Naive thymus-derived CD8-positive, alpha-beta T cell (primary cell): Measurements from ENCODE around the gene APEX1. TPM values are rescaled to one million over a fixed set of nuclear protein-coding genes. Genes with fewer than 3 reads are reported as not detected.
"Not testable (repeated sequence)": the region's sequence is repeated elsewhere in the genome, so short reads cannot be mapped to it uniquely, and the experiment has no call there.

Experiments used
- ATAC-seq, 2 donors: fragments of 150-1000 bp; cut with Tn5 transposase in 1 of 2; sonication (Bioruptor Pico), chemical (Tn5 transposase) in 1 of 2; 1 replicate in 1 of 2; 2 replicates in 1 of 2; pipeline ENCODE4 v1.10.0; 2021; ENCODE audit warnings: mild to moderate bottlenecking in 2 of 2, moderate library complexity in 2 of 2
- POLR2A ChIA-PET: fragments of 350-600 bp; sonication (Branson Sonifier 250); formaldehyde crosslinking; loops from one replicate; lab custom pipeline; 2021; ENCODE audit warnings: antibody characterized with exemption; lab: Charles Lee
- DNase-seq, 10 donors: peaks; one replicate each; pipeline versions ENCODE4 v3.0.0 to v3.0.0-alpha.2; 2020 to 2022
- H3K27ac Mint-ChIP-seq, 10 donors: one replicate each; pipeline ENCODE4 v1.8.0; 2020 to 2022; ENCODE audit warnings: mild to moderate bottlenecking in 10 of 10, mixed read lengths in 10 of 10, moderate library complexity in 4 of 10, inconsistent platforms in 1 of 10
- H3K27me3 Mint-ChIP-seq, 5 donors: one replicate each; pipeline ENCODE4 v1.8.0; 2021 to 2022; ENCODE audit warnings: mixed read lengths in 5 of 5
- H3K36me3 Mint-ChIP-seq, 3 donors: one replicate each; pipeline ENCODE4 v1.8.0; 2020 to 2022; ENCODE audit warnings: mixed read lengths in 3 of 3, mild to moderate bottlenecking in 2 of 3, inconsistent platforms in 1 of 3
- H3K4me1 Mint-ChIP-seq, 4 donors: one replicate each; pipeline ENCODE4 v1.8.0; 2021 to 2022; ENCODE audit warnings: mixed read lengths in 4 of 4
- H3K4me3 Mint-ChIP-seq, 10 donors: one replicate each; pipeline ENCODE4 v1.8.0; 2020 to 2022; ENCODE audit warnings: mild to moderate bottlenecking in 10 of 10, mixed read lengths in 10 of 10, moderate library complexity in 6 of 10, inconsistent platforms in 1 of 10
- H3K9me3 Mint-ChIP-seq, 9 donors: one replicate each; pipeline ENCODE4 v1.8.0; 2020 to 2022; ENCODE audit warnings: mixed read lengths in 9 of 9, mild to moderate bottlenecking in 3 of 9, inconsistent platforms in 1 of 9, moderate library complexity in 1 of 9
- polyA plus RNA-seq, 3 donors: library from polyadenylated mRNA; unstranded; fragments of 300-500 nt; fragmentation: Illumina TruSeq; gene quantifications; one replicate each; pipeline ENCODE4 v1.2.3, GENCODE V29; 2021
- total RNA-seq, 8 experiments: library from RNA in 2 of 8; stranded (reverse) in 2 of 8; gene quantifications; one replicate each; pipeline ENCODE4 v1.2.3 and lab custom pipeline; 2021 to 2026

Gene APEX1
- total and polyA plus RNA-seq, 5 experiments from 2014 or later = 125 to 176 (median 144) TPM

DNA sequence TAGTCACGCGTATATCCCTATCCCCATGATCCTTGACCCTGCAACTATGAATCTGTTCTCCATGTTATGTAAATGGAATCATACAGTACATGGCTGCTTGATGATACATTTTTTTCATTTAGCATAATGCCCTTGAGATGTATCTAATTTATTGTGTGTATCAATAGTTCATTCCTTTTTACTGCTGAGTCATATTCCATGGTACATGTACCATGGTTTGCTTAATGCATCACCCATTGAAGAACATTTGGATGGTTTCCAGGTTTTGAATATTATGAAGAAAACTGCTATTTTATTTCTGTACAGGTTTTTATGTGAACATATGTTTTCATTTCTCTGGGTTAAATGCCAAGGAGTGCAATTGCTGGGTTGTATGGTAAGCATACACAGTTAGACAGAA lies 46.3 kb downstream of the APEX1 start:
- Mint-ChIP-seq H3K9me3 (no peaks in the 10 kb centered on the region), H3K4me3 (no peak overlapping the region), H3K27ac (no peak overlapping the region), H3K36me3 (peaks cover 0 to 3% (median 0%) of the 10 kb centered on the region in 3 donors), H3K4me1 (peaks cover 9 to 29% (median 11%) of the 10 kb centered on the region in 4 donors), H3K27me3 (no peaks in the 10 kb centered on the region)
- POLR2A ChIA-PET = no interaction called here
- no peak for DNase-seq
- ATAC-seq = no peak

DNA sequence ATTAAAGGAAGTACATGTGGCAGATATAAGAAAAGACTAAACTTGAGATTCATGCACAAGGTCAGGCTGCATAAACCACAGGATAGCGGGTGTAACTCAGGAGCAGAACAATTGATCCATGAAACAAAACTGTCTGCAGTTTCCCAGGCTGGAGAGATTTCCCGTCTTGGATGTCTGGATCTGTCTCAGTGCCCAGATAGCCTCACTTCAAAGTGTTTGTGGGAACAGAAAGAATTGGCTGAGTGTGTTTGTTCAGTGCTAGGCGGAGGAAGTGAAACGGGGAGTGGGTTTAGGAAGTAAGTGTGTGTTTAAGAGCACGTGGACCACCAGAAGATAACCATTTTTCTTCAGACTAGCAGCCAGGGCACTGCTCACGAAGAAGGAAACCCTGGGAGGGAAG lies 48.9 kb downstream of the APEX1 start:
- H3K4me3 Mint-ChIP-seq = no peak overlapping the region
- POLR2A ChIA-PET = no interaction called here
- ATAC-seq = no peak
- H3K9me3 Mint-ChIP-seq = no peaks in the 10 kb centered on the region
- H3K36me3 Mint-ChIP-seq = peaks cover 0 to 3% (median 0%) of the 10 kb centered on the region in 3 donors
- peak overlapping the region in 3 of 10 donors; percentile 21 to 50 (median 31) for H3K27ac Mint-ChIP-seq
- H3K4me1 Mint-ChIP-seq = peaks cover 7 to 19% (median 9%) of the 10 kb centered on the region in 4 donors
- DNase-seq = no peak
- peaks cover 0 to 1% (median 0%) of the 10 kb centered on the region in 5 donors for H3K27me3 Mint-ChIP-seq

DNA sequence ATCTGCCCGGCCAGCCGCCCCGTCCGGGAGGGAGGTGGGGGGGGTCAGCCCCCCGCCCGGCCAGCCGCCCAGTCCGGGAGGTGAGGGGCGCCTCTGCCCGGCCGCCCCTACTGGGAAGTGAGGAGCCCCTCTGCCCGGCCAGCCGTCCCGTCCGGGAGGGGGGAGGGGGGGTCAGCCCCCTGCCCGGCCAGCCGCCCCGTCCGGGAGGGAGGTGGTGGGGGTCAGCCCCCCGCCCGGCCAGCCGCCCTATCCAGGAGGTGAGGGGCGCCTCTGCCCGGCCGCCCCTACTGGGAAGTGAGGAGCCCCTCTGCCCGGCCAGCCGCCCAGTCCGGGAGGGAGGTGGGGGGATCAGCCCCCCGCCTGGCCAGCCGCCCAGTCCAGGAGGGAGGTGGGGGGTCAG lies 51.2 kb downstream of the APEX1 start:
- H3K27me3 Mint-ChIP-seq, H3K4me3 Mint-ChIP-seq, ATAC-seq, DNase-seq, H3K27ac Mint-ChIP-seq, H3K36me3 Mint-ChIP-seq, POLR2A ChIA-PET, H3K4me1 Mint-ChIP-seq, H3K9me3 Mint-ChIP-seq: not testable (repeated sequence)

DNA sequence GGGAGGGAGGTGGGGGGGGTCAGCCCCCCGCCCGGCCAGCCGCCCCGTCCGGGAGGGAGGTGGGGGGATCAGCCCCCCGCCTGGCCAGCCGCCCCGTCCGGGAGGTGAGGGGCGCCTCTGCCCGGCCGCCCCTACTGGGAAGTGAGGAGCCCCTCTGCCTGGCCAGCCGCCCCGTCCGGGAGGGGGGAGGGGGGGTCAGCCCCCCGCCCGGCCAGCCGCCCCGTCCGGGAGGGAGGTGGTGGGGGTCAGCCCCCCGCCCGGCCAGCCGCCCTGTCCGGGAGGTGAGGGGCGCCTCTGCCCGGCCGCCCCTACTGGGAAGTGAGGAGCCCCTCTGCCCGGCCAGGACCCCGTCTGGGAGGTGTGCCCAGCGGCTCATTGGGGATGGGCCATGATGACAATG lies 51.7 kb downstream of the APEX1 start:
- H3K4me1 Mint-ChIP-seq, H3K9me3 Mint-ChIP-seq, ATAC-seq, H3K27me3 Mint-ChIP-seq, H3K4me3 Mint-ChIP-seq, H3K36me3 Mint-ChIP-seq, DNase-seq, H3K27ac Mint-ChIP-seq, POLR2A ChIA-PET: not testable (repeated sequence)

Other genes starting within 250 kb of the APEX1 start
- gene OR11H6, start 231.5 kb upstream of the APEX1 start, total RNA-seq = not detected
- not detected for gene OR11H6, start 231.5 kb upstream of the APEX1 start, polyA plus RNA-seq
- gene OR11H7, start 226.2 kb upstream of the APEX1 start, total RNA-seq = not detected
- gene OR11H7, start 226.2 kb upstream of the APEX1 start, polyA plus RNA-seq = not detected
- not detected for gene OR11H4, start 215.9 kb upstream of the APEX1 start, total RNA-seq
- gene OR11H4, start 215.9 kb upstream of the APEX1 start, polyA plus RNA-seq = not detected
- gene TTC5, start 149.3 kb upstream of the APEX1 start, total RNA-seq = 10 to 100 TPM; 22.8 to 23.5 TPM
- 10 to 100 TPM; 16.1 to 22.3 (median 18.7) TPM for gene TTC5, start 149.3 kb upstream of the APEX1 start, polyA plus RNA-seq
- gene CCNB1IP1, start 121.9 kb upstream of the APEX1 start, total RNA-seq = 10 to 100 TPM; 26.6 to 28.4 TPM
- 10 to 100 TPM; 15.7 to 21.6 (median 18.5) TPM for gene CCNB1IP1, start 121.9 kb upstream of the APEX1 start, polyA plus RNA-seq
- 10 to 100 TPM; 21.6 to 22.9 TPM for gene PARP2, start 111.6 kb upstream of the APEX1 start, total RNA-seq
- 10 to 100 TPM in 1 of 3 donors, 1 to 10 TPM in 2; 8.8 to 13.6 (median 9.6) TPM for gene PARP2, start 111.6 kb upstream of the APEX1 start, polyA plus RNA-seq
- gene TEP1, start 41.7 kb upstream of the APEX1 start, total RNA-seq = 10 to 100 TPM; 60.6 to 70.4 TPM
- gene TEP1, start 41.7 kb upstream of the APEX1 start, polyA plus RNA-seq = 1 to 10 TPM; 3.0 to 4.9 (median 4.5) TPM
- under 1 TPM; 0.52 to 0.57 TPM for gene KLHL33, start 19.1 kb upstream of the APEX1 start, total RNA-seq
- under 1 TPM; 0.43 to 0.77 (median 0.43) TPM for gene KLHL33, start 19.1 kb upstream of the APEX1 start, polyA plus RNA-seq
- gene OSGEP, start 414 bp upstream of the APEX1 start, total RNA-seq = 10 to 100 TPM; 82.5 to 89.2 TPM
- gene OSGEP, start 414 bp upstream of the APEX1 start, polyA plus RNA-seq = 10 to 100 TPM; 38.8 to 43.3 (median 42.0) TPM
- gene PIP4P1, start 6.2 kb downstream of the APEX1 start, total RNA-seq = 10 to 100 TPM; 74.2 to 76.1 TPM
- 10 to 100 TPM; 21.0 to 31.1 (median 21.3) TPM for gene PIP4P1, start 6.2 kb downstream of the APEX1 start, polyA plus RNA-seq
- 10 to 100 TPM; 64.6 to 65.7 TPM for gene PNP, start 14.2 kb downstream of the APEX1 start, total RNA-seq
- gene PNP, start 14.2 kb downstream of the APEX1 start, polyA plus RNA-seq = 10 to 100 TPM; 32.2 to 57.9 (median 40.6) TPM
- gene RNASE10, start 50.3 kb downstream of the APEX1 start, total RNA-seq = under 1 TPM; 0.77 to 0.83 TPM
- gene RNASE10, start 50.3 kb downstream of the APEX1 start, polyA plus RNA-seq = under 1 TPM in 1 of 3 donors, not detected in 2; 0.19 TPM
- not detected for gene RNASE9, start 105.8 kb downstream of the APEX1 start, total RNA-seq
- not detected for gene RNASE9, start 105.8 kb downstream of the APEX1 start, polyA plus RNA-seq
- not detected for gene RNASE11, start 132.8 kb downstream of the APEX1 start, total RNA-seq
- not detected for gene RNASE11, start 132.8 kb downstream of the APEX1 start, polyA plus RNA-seq
- gene RNASE12, start 136.2 kb downstream of the APEX1 start, total RNA-seq = not detected
- gene RNASE12, start 136.2 kb downstream of the APEX1 start, polyA plus RNA-seq = not detected
- not detected for gene OR6S1, start 186.5 kb downstream of the APEX1 start, total RNA-seq
- not detected for gene OR6S1, start 186.5 kb downstream of the APEX1 start, polyA plus RNA-seq
- under 1 TPM in 1 of 2 experiments, not detected in 1; 0.63 TPM for gene RNASE4, start 229.3 kb downstream of the APEX1 start, total RNA-seq
- under 1 TPM in 1 of 3 donors, not detected in 2; 0.46 TPM for gene RNASE4, start 229.3 kb downstream of the APEX1 start, polyA plus RNA-seq
- under 1 TPM in 1 of 2 experiments, not detected in 1; 0.70 TPM for gene ANG, start 233.5 kb downstream of the APEX1 start, total RNA-seq
- under 1 TPM in 2 of 3 donors, not detected in 1; 0.17 to 0.34 TPM for gene ANG, start 233.5 kb downstream of the APEX1 start, polyA plus RNA-seq